Neural cell (in vitro differentiated cells): ENCODE data around the gene TMEM272. TPM values are rescaled to one million over a fixed set of nuclear protein-coding genes. Genes with fewer than 3 reads are reported as not detected.

Experiments used
- H2AFZ ChIP-seq: fragments of 200-600, 300-800 bp; sonication (generic), shearing (Covaris generic); 2 replicates; pipeline ENCODE4 v1.6.0; 2014; ENCODE audit warnings: low read depth, mild to moderate bottlenecking, antibody characterized with exemption, low read length, moderate library complexity
- H3F3A ChIP-seq: fragments of 200-600 bp; shearing (Covaris generic); 2 replicates; pipeline ENCODE4 v1.6.1; 2016; ENCODE audit warnings: mild to moderate bottlenecking, moderate library complexity, mixed read lengths, antibody characterized with exemption, low read length; ENCODE audit not compliant: insufficient read depth, poor library complexity, severe bottlenecking
- H3K27ac ChIP-seq: fragments of 200-600, 300-800 bp; sonication (generic), shearing (Covaris generic); 2 replicates; pipeline ENCODE4 v1.5.1; 2014; ENCODE audit warnings: mild to moderate bottlenecking, low read length, moderate library complexity
- H3K27me3 ChIP-seq: fragments of 300-800, 200-600 bp; sonication (generic), shearing (Covaris generic); 2 replicates; pipeline ENCODE4 v1.6.0; 2014; ENCODE audit warnings: mild to moderate bottlenecking, low read depth, low read length, moderate library complexity; ENCODE audit not compliant: insufficient read depth
- H3K36me3 ChIP-seq: fragments of 300-800, 200-600 bp; sonication (generic), shearing (Covaris generic); 2 replicates; pipeline ENCODE4 v1.5.1; 2014; ENCODE audit warnings: mild to moderate bottlenecking, antibody characterized with exemption, low read length, moderate library complexity; ENCODE audit not compliant: insufficient read depth
- H3K4me2 ChIP-seq: fragments of 300-800, 200-600 bp; sonication (generic), shearing (Covaris generic); 2 replicates; pipeline ENCODE4 v1.6.0; 2014; ENCODE audit warnings: mild to moderate bottlenecking, low read length
- H3K4me3 ChIP-seq: fragments of 300-800, 200-600 bp; sonication (generic), shearing (Covaris generic); 2 replicates; pipeline ENCODE4 v1.5.1; 2014; ENCODE audit warnings: mild to moderate bottlenecking, low read length, moderate library complexity
- H3K79me2 ChIP-seq: fragments of 200-600 bp; shearing (Covaris generic); replicated peaks from 2 replicates; pipeline ENCODE4 v1.6.0; 2014; ENCODE audit warnings: mild to moderate bottlenecking, low read length, moderate library complexity; ENCODE audit not compliant: insufficient read depth
- H3K9ac ChIP-seq: fragments of 300-800, 200-600 bp; sonication (generic), shearing (Covaris generic); 2 replicates; pipeline ENCODE4 v1.6.1; 2016; ENCODE audit warnings: mild to moderate bottlenecking, low read length, mixed read lengths
- H3K9me2 ChIP-seq: fragments of 200-600 bp; shearing (Covaris generic); 2 replicates; pipeline ENCODE4 v1.6.1; 2016; ENCODE audit warnings: mild to moderate bottlenecking, low read length, mixed read lengths; ENCODE audit not compliant: insufficient read depth
- H3K9me3 ChIP-seq: fragments of 200-600, 300-800 bp; sonication (generic), shearing (Covaris generic); 2 replicates; pipeline ENCODE4 v1.6.1; 2016; ENCODE audit warnings: mild to moderate bottlenecking, mixed run types, low read length, moderate library complexity, mixed read lengths
- H4K20me1 ChIP-seq: fragments of 200-600 bp; shearing (Covaris generic); 2 replicates; pipeline ENCODE4 v1.6.1; 2016; ENCODE audit warnings: mild to moderate bottlenecking, mixed run types; ENCODE audit not compliant: insufficient read depth
- EP300 ChIP-seq: fragments of 450-650 bp; conservative IDR thresholded peaks from 2 replicates; pipeline ENCODE4 v1.6.1; 2014; ENCODE audit warnings: antibody characterized with exemption, mild to moderate bottlenecking, moderate library complexity; ENCODE audit not compliant: poor library complexity, severe bottlenecking
- EZH2 ChIP-seq: fragments of 200-600, 300-800 bp; shearing (Covaris generic), sonication (generic); IDR thresholded peaks from 2 replicates; pipeline ENCODE4 v1.6.1; 2014; ENCODE audit warnings: antibody characterized with exemption, low read length, borderline replicate concordance, mild to moderate bottlenecking; ENCODE audit not compliant: insufficient read depth, poor library complexity, severe bottlenecking
- MXI1 ChIP-seq: fragments of 450-650 bp; conservative IDR thresholded peaks from 2 replicates; pipeline ENCODE4 v1.6.1; 2014; ENCODE audit warnings: antibody characterized with exemption, mild to moderate bottlenecking; ENCODE audit not compliant: poor library complexity, severe bottlenecking
- POLR2AphosphoS5 ChIP-seq: IDR thresholded peaks from 2 replicates; pipeline ENCODE4 v1.6.1; 2012
- RAD21 ChIP-seq: fragments of 450-650 bp; conservative IDR thresholded peaks from 2 replicates; pipeline ENCODE4 v1.6.1; 2014; ENCODE audit warnings: antibody characterized with exemption, mild to moderate bottlenecking, moderate library complexity
- SMC3 ChIP-seq: fragments of 450-650 bp; conservative IDR thresholded peaks from 2 replicates; pipeline ENCODE4 v1.6.1; 2014; ENCODE audit warnings: antibody characterized with exemption, mild to moderate bottlenecking, moderate library complexity; ENCODE audit not compliant: poor library complexity
- TAF1 ChIP-seq: IDR thresholded peaks from 2 replicates; pipeline ENCODE4 v1.6.1; 2012; ENCODE audit warnings: low read depth
- polyA plus RNA-seq: library from polyadenylated mRNA; depleted of rRNA; stranded (reverse); fragments of >200 nt; gene quantifications from 2 replicates; pipeline ENCODE4 v1.2.3, GENCODE V29; 2014
- TF ChIP-seq, protein P1 (sequence below): IDR thresholded peaks from 2 replicates; pipeline ENCODE4 v1.6.1; 2012; ENCODE audit warnings: borderline replicate concordance
- TF ChIP-seq, protein P2 (sequence below): fragments of 450-650 bp; IDR thresholded peaks from 2 replicates; pipeline ENCODE4 v1.5.1; 2014; ENCODE audit warnings: antibody characterized with exemption, mild to moderate bottlenecking, moderate library complexity; ENCODE audit not compliant: poor library complexity, severe bottlenecking

Gene TMEM272
- polyA plus RNA-seq, 1 donor from 2014 or later: 0.77 TPM

DNA sequence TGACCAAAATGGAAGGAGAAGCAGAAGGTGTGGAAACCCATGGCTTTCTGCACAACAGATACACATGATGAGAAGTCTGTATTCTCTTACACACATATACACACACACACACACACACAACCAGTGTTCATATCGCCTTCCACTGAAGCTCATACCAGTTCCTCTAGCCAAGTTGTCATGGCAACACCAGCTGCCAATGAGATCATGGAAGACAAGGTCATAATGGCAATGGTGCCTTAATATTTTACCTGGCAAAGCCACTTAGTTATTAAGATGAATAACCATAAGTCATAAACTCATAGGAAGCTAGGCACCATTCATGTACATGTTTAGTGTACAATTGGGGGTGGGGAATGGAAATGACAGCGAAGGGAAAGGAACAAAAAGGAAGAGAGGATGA, 38.4 kb downstream of the TMEM272 start:
- peak overlapping the region; percentile 62 for H3K27ac ChIP-seq

DNA sequence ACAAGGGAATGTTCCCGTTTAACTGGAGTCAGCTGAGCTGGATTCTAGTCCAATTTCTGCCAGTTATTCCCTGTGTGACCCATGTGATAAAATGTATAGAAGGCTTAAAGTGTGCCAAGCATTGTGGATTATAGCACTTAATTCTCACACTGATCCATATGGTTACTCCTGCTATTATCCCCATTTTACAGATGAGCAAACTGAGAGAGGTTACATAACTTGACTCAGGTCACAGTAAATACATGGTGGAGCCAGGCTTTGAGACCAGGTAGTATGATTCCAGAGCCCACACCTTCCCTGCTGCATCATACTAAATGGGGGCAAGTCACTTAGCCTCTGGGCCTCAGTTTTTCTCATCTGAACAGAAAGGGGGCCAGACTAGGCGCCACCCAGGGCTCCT, 39.1 kb downstream of the TMEM272 start:
- Histone ChIP-seq H3K4me2 (no peak overlapping the region), H3K9me3 (no peaks in the 10 kb centered on the region), H2AFZ (no peak overlapping the region), H3F3A (peaks cover 5% of the 10 kb centered on the region), H4K20me1 (no peaks in the 10 kb centered on the region), H3K9ac (peak overlapping the region; percentile 18), H3K27ac (peak overlapping the region; percentile 62), H3K79me2 (no peaks in the 10 kb centered on the region), H3K36me3 (no peaks in the 10 kb centered on the region), H3K4me3 (no peak overlapping the region), H3K27me3 (no peaks in the 10 kb centered on the region), H3K9me2 (no peaks in the 10 kb centered on the region)
- TF ChIP-seq, protein P1, sequence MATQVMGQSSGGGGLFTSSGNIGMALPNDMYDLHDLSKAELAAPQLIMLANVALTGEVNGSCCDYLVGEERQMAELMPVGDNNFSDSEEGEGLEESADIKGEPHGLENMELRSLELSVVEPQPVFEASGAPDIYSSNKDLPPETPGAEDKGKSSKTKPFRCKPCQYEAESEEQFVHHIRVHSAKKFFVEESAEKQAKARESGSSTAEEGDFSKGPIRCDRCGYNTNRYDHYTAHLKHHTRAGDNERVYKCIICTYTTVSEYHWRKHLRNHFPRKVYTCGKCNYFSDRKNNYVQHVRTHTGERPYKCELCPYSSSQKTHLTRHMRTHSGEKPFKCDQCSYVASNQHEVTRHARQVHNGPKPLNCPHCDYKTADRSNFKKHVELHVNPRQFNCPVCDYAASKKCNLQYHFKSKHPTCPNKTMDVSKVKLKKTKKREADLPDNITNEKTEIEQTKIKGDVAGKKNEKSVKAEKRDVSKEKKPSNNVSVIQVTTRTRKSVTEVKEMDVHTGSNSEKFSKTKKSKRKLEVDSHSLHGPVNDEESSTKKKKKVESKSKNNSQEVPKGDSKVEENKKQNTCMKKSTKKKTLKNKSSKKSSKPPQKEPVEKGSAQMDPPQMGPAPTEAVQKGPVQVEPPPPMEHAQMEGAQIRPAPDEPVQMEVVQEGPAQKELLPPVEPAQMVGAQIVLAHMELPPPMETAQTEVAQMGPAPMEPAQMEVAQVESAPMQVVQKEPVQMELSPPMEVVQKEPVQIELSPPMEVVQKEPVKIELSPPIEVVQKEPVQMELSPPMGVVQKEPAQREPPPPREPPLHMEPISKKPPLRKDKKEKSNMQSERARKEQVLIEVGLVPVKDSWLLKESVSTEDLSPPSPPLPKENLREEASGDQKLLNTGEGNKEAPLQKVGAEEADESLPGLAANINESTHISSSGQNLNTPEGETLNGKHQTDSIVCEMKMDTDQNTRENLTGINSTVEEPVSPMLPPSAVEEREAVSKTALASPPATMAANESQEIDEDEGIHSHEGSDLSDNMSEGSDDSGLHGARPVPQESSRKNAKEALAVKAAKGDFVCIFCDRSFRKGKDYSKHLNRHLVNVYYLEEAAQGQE: no peak
- no peak for TF ChIP-seq EZH2
- no peak for TF ChIP-seq TAF1
- TF ChIP-seq RAD21: no peak
- TF ChIP-seq, protein P2, sequence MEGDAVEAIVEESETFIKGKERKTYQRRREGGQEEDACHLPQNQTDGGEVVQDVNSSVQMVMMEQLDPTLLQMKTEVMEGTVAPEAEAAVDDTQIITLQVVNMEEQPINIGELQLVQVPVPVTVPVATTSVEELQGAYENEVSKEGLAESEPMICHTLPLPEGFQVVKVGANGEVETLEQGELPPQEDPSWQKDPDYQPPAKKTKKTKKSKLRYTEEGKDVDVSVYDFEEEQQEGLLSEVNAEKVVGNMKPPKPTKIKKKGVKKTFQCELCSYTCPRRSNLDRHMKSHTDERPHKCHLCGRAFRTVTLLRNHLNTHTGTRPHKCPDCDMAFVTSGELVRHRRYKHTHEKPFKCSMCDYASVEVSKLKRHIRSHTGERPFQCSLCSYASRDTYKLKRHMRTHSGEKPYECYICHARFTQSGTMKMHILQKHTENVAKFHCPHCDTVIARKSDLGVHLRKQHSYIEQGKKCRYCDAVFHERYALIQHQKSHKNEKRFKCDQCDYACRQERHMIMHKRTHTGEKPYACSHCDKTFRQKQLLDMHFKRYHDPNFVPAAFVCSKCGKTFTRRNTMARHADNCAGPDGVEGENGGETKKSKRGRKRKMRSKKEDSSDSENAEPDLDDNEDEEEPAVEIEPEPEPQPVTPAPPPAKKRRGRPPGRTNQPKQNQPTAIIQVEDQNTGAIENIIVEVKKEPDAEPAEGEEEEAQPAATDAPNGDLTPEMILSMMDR: no peak
- no peak for TF ChIP-seq POLR2AphosphoS5

More for the DNA sequence above, 38.4 kb downstream of the TMEM272 start:
- no peaks in the 10 kb centered on the region for H4K20me1 ChIP-seq
- H2AFZ ChIP-seq: peak overlapping the region; percentile 15
- no peaks in the 10 kb centered on the region for H3K27me3 ChIP-seq
- TF ChIP-seq, protein P1: peak; percentile 31
- TF ChIP-seq SMC3: no peak
- no peak for TF ChIP-seq TAF1
- TF ChIP-seq, protein P2: no peak
- no peak for TF ChIP-seq MXI1
- TF ChIP-seq POLR2AphosphoS5: peak; percentile 48
- TF ChIP-seq EZH2: no peak
- TF ChIP-seq EP300: peak; percentile 50
- TF ChIP-seq RAD21: peak; percentile 12
- no peaks in the 10 kb centered on the region for H3K79me2 ChIP-seq
- H3K9me2 ChIP-seq: no peaks in the 10 kb centered on the region
- H3K4me2 ChIP-seq: peak overlapping the region; percentile 24
- no peaks in the 10 kb centered on the region for H3K9me3 ChIP-seq
- no peaks in the 10 kb centered on the region for H3K36me3 ChIP-seq
- peak overlapping the region; percentile 19 for H3K9ac ChIP-seq
- peak overlapping the region; percentile 7 for H3K4me3 ChIP-seq
- peaks cover 5% of the 10 kb centered on the region for H3F3A ChIP-seq
